HG02938 (cell line): ENCODE measurements around the gene CACNA1D.

Experiments
- ATAC-seq: cut with Tn5 transposase; IDR thresholded peaks from one replicate; pipeline ENCODE4 v1.9.1; 2021; ENCODE audit warnings: mild to moderate bottlenecking, moderate library complexity; ENCODE audit not compliant: unreplicated experiment

Gene CACNA1D

DNA sequence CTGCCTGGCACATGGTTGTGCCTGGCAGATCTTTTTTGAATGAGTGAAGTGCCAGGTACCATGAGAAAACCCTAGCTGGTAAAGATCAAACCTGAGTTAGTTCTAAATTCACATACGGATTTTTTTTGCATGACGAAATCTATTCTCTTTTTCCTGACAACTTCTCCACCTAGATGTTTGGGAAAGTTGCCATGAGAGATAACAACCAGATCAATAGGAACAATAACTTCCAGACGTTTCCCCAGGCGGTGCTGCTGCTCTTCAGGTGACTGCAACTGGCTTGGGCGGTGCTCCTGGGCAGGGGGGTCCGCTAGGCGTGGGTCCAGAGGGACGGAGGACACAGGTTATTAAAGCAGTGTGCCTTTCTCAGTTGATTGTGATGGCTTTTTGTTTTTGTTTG is 280.0 kb downstream of the CACNA1D start:
- ATAC-seq, result no peak

DNA sequence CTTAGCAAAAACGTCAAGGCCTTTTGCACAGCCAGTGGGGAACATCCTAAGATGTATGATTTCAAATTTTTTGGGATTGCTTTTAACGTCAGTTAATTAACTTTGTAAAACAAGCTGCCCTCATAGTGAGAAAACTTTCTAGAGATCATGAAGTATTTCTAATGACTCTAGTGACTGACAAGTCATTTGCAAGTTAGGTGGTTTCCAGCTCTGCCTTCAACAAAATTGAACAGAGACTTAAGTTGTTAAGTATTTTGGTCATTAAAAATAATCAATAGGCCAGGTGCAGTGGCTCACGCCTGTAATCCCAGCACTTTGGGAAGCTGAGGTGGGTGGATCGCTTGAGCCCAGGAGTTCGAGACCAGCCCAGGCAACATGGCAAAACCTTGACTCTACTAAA is 280.6 kb downstream of the CACNA1D start:
- ATAC-seq, result no peak

DNA sequence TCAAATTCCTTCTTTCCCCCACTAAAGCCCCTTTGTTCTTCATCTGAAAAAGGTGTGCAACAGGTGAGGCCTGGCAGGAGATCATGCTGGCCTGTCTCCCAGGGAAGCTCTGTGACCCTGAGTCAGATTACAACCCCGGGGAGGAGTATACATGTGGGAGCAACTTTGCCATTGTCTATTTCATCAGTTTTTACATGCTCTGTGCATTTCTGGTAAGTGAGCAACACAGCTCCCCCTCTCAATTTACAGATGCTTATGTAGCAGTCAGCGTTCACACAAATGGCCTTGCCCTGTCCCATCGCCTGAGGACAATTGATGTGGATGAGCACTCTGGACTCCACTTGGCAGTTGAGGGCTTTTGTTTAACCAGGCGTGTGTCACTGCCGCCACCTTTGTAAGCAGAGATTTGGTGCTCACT is 281.4 kb downstream of the CACNA1D start:
- no peak for ATAC-seq

DNA sequence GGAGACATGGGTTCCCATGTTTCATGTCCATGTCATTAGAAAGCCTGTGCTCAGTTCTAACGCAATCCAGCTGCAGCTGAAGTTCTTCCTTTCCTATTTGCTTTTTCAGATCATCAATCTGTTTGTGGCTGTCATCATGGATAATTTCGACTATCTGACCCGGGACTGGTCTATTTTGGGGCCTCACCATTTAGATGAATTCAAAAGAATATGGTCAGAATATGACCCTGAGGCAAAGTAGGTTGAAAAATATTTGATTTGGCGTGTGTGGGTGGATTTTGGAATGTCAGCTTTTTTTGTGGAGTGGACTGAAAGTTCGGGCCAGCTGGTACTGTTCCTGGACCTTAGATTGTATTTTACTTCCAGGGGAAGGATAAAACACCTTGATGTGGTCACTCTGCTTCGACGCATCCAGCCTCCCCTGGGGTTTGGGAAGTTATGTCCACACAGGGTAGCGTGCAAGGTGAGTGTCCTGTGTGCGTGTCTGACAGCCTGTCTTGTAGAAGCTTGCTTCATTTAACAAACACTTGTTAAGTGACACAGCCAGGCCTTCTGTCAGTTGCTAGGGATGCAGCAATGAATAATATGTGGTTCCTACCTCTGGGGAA is 282.2 kb downstream of the CACNA1D start:
- no peak for ATAC-seq

DNA sequence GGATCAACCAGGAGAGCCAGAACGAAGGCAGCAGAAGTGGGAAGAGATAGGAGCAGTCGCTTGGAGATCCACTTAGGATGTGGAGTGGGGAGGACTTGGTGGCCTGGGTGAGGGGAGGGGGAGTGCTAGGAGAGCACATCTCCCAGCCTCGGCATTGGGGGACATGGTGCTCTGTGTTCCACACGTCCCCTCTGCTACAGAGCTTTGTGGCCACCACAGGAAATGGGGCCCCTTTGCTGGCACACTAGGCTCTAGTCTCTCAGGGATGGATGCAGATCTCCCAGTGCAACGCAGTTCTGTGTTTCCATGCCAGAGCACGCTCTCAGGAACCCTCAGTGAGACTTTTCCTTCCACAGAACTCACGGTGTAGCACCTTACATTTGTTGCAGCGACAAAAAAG is 283.1 kb downstream of the CACNA1D start:
- ATAC-seq, result no peak

DNA sequence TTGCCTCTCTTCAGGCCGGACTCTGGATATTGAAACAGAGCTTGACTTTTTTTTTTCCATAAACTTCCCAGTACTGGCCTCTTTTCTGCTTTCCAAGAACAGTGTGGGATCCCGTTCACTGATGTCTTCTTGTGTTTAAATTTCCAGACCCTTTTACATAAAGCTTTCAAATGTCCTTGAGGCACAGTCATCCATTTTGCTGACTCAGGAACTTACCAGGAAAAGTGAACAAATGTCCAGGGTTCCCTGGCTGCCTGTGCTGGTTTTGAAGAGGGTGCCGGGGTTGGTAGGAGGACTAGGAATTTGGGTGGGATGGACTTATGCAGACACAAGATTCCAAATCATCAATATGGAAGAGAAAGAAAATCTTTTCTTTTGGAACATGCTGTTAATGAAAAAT is 283.7 kb downstream of the CACNA1D start:
- no peak for ATAC-seq

- no peak for ATAC-seq
Observed at GRCh38 chr3:53780171-53780570, 285.8 kb downstream of the CACNA1D start.

DNA sequence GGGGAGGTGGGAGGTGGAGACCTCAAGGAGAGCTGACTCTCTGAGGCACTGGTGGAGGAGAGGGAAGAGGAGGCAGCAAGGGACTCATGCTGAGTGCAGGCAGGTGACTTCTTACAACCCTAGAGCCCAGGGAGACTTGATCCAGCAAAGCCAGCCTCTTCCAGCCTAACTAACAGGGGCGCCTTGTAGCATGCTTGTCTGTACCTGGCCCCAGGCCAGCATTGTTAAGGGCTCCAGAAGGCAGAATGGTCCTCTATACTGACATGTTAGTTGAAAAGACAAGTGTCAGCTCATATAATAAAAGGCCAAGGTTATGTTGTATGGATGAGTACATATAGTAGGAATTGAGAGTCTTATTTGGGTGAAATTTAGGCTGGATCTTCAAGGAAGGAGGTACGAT is 286.4 kb downstream of the CACNA1D start:
- no peak for ATAC-seq

- no peak for ATAC-seq
Observed at GRCh38 chr3:53787016-53787415, 292.6 kb downstream of the CACNA1D start.

DNA sequence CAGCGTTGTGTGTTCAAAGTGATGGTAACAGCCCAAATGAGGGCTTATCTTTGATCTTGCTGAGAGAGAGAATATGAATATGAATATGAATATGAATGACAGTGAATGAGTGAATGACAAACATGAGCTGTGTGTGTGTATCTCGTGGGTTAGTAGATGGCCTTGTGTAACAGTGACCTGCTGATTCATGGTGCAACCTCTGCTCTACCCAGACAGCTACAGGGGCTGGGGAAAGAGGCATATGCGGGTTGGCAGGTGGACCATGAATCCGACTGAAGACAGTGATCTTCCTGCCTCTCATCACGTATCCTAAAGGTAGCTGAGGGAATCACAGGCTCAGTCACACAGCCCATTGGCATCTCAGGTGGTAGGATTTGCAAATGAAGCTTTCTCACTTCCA is 293.6 kb downstream of the CACNA1D start:
- no peak for ATAC-seq

GRCh38 chr3:53789459-53789858 is 295.0 kb downstream of the CACNA1D start:
- no peak for ATAC-seq

- no peak for ATAC-seq
Observed at GRCh38 chr3:53790470-53790869, 296.1 kb downstream of the CACNA1D start.

DNA sequence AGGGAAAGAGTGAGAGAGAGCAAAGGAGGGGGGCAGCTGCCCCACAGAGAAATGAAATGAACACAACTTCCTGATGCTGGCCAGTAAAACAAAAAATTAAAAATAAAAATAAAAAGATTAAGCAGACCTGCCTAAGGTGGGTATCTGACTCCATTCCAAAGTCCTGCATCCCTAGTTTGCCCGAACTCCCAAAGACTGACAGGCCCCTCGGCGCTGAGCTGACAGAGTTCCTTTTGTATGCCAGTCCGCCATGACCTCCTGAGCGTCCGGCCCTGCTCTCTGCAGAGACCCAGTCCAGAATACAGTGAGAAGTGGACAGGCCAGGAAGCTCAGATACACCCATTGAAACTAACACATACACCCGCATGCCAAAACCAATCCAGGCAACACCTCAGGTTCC is 296.9 kb downstream of the CACNA1D start:
- no peak for ATAC-seq

GRCh38 chr3:53792866-53793265 is 298.5 kb downstream of the CACNA1D start:
- no peak for ATAC-seq

DNA sequence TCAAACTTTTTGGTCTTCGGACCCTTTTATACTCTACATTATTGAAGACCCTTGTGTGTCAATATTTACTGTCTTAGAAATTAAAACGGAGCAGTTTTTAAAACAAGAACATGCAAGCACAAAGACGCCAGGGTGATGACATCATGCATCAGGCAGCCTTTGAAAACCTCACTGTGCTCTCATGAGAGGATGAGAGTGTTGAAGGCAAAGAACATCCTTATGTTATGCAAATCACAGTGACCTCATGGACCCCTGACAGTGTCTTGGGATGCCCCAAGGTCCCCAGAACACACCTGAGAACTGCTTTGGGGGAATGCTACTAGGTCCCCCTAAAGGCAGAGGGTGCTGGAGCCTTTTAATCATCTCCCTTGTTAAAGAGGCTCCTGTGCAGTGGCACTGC is 300.2 kb downstream of the CACNA1D start:
- ATAC-seq, result no peak

DNA sequence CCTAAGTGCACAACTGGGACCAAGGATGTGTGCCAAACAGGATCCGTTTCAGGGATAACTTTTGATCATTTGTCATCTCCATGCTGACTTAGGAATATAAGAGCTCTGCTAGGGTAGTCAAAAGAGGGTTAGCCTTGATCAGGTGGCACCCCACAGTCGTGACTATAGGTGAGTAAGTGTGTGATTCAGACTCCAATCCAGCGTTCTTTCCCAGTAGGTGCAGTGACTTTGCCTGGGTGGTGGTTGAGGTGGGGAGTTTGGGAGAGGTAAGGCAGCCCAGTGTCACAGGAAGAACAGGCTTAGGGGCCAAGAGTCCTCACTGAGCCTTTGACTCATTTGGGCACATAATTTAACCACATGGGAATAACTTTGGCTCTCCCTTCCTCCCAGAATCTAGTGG is 300.8 kb downstream of the CACNA1D start:
- no peak for ATAC-seq

- ATAC-seq, result no peak
Observed at GRCh38 chr3:53795789-53796560, 301.6 kb downstream of the CACNA1D start.

- ATAC-seq, result no peak
Observed at GRCh38 chr3:53798144-53798543, 303.7 kb downstream of the CACNA1D start.

GRCh38 chr3:53799338-53799865 is 305.0 kb downstream of the CACNA1D start:
- no peak for ATAC-seq

GRCh38 chr3:53800041-53800906 is 305.9 kb downstream of the CACNA1D start:
- no peak for ATAC-seq

DNA sequence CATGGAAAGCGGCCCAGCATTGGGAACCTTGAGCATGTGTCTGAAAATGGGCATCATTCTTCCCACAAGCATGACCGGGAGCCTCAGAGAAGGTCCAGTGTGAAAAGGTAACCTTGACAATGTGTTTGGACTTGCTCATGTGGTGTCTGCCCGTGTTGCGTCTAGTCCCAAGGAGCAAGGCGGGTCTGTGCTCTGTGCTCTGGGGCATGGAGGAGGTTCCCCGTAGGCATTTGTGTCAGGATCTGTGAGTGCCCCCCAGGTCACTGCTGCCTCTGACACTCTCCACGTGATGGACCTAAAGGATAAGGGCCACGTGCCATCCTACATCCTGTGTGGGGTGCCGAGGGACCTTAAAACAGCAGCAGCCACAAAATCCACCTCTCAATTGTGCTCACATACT is 306.9 kb downstream of the CACNA1D start:
- no peak for ATAC-seq
